ENCODE data around the gene KIAA1217. TPM values are rescaled to one million over a fixed set of nuclear protein-coding genes. Genes with fewer than 3 reads are reported as not detected.

Gene KIAA1217
- total RNA-seq, 6 experiments from 2014 or later = 10.4 to 25.5 (median 14.9) TPM

- no peak overlapping the region for H3K27ac ChIP-seq
- no peaks in the 10 kb centered on the region for H3K9me3 ChIP-seq
- no peak for TF ChIP-seq POLR2A (IDR thresholded peaks at IDR 0.05)
- no peak for TF ChIP-seq CTCF (IDR thresholded peaks at IDR 0.05)
- H3K4me3 ChIP-seq = no peak overlapping the region
- H3K36me3 ChIP-seq = peaks cover 0 to 88% (median 22%) of the 10 kb centered on the region in 4 donors
- no peaks in the 10 kb centered on the region for H3K4me1 ChIP-seq
- DNase-seq (no peak), ATAC-seq (no peak)
- intact Hi-C loops (cut with DNase I) = no loop called here
- H3K27me3 ChIP-seq = no peaks in the 10 kb centered on the region
- WGBS (ENCODE audit: insufficient coverage, low coverage, low lambda C conversion rate, missing lambda C conversion rate) = 94% methylated on average over 7 of the region's 17 CpGs
These were observed 315.4 kb downstream of the KIAA1217 start for GRCh38 chr10:24524314-24524713.

GRCh38 chr10:24526085-24526649, 317.2 kb downstream of the KIAA1217 start:
- Histone ChIP-seq H3K9me3 (no peaks in the 10 kb centered on the region), H3K27ac (no peak overlapping the region), H3K36me3 (peaks cover 0 to 80% (median 22%) of the 10 kb centered on the region in 4 donors), H3K27me3 (no peaks in the 10 kb centered on the region), H3K4me3 (no peak overlapping the region), H3K4me1 (no peaks in the 10 kb centered on the region)
- ATAC-seq (no peak), DNase-seq (no peak)
- intact Hi-C loops (cut with DNase I) = no loop called here
- WGBS (ENCODE audit: insufficient coverage, low coverage, low lambda C conversion rate, missing lambda C conversion rate) = 87% methylated on average over 13 of the region's 13 CpGs
- TF ChIP-seq POLR2A (IDR thresholded peaks at IDR 0.05) (no peak), CTCF (IDR thresholded peaks at IDR 0.05) (no peak)

- Histone ChIP-seq H3K27me3 (no peaks in the 10 kb centered on the region), H3K36me3 (peaks cover 0 to 79% (median 32%) of the 10 kb centered on the region in 4 donors), H3K9me3 (no peaks in the 10 kb centered on the region), H3K4me1 (no peaks in the 10 kb centered on the region), H3K27ac (no peak overlapping the region), H3K4me3 (no peak overlapping the region)
- TF ChIP-seq POLR2A (IDR thresholded peaks at IDR 0.05) (no peak), CTCF (IDR thresholded peaks at IDR 0.05) (no peak)
- ATAC-seq = no peak
- WGBS (ENCODE audit: insufficient coverage, low coverage, low lambda C conversion rate, missing lambda C conversion rate) = 95% methylated on average over 6 of the region's 6 CpGs
- intact Hi-C loops (cut with DNase I) = no loop called here
- no peak for DNase-seq
These were observed 320.0 kb downstream of the KIAA1217 start for GRCh38 chr10:24528946-24529345.

- no peak overlapping the region for H3K4me3 ChIP-seq
- no peak for DNase-seq
- TF ChIP-seq CTCF (IDR thresholded peaks at IDR 0.05) (no peak), POLR2A (IDR thresholded peaks at IDR 0.05) (no peak)
- no peaks in the 10 kb centered on the region for H3K4me1 ChIP-seq
- H3K36me3 ChIP-seq = peaks cover 4 to 79% (median 33%) of the 10 kb centered on the region in 4 donors
- 95% methylated on average over 2 of the region's 2 CpGs for WGBS (ENCODE audit: insufficient coverage, low coverage, low lambda C conversion rate, missing lambda C conversion rate)
- no peaks in the 10 kb centered on the region for H3K9me3 ChIP-seq
- intact Hi-C loops (cut with DNase I) = no loop called here
- H3K27me3 ChIP-seq = no peaks in the 10 kb centered on the region
- no peak overlapping the region for H3K27ac ChIP-seq
- no peak for ATAC-seq
These were observed 322.5 kb downstream of the KIAA1217 start for GRCh38 chr10:24531439-24531838.
